CD4-positive, alpha-beta T cell treated with Interleukin-2 at 100 ng/mL for 4 hours (primary cell): ENCODE measurements around the gene STON1.
"Not testable (repeated sequence)": the region's sequence is repeated elsewhere in the genome, so short reads cannot be mapped to it uniquely, and the experiment has no call there.

Experiments
- DNase-seq: peaks from one replicate; pipeline ENCODE4 v3.0.0-alpha.2; 2020; ENCODE audit warnings: low spot score

The STON1 gene

DNA sequence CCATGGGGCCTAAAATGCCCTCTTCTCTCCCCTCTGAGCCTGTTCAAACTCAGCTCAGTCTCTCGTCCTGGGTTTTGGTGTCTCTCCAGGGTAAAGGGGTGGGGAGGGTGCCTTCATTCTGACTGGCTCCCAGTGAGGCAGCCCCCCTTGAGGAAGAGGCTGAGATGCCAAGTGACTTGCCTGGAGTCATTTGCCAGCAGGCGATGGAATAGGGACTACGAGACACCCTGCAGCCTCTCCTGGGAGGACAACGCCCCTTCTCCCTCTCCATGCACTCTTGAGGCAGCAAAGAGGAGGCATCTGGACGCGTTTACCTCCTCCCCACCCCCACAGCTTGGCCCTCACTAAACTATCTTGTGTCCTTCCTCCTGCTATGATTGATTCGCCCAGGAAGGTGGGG, 760 bp upstream of the STON1 start:
- no peak for DNase-seq

DNA sequence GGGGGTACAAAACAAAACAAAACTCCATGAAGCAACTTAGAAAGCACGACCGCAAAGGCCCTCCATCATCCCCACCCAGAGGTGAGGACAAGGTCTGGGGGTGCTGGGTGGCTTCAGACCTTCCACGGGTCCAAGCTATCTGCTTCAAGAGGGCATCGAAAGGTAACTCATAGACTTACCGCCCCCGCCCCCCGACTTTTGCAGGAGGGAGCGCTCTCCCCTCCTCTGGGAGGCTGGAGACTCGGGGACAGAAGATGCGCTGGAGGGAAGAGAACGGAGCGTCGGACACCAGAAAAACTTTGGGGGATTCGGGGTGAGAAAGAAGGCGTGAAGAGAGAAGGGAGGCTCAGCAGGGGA, 300 bp upstream of the STON1 start:
- no peak for DNase-seq

DNA sequence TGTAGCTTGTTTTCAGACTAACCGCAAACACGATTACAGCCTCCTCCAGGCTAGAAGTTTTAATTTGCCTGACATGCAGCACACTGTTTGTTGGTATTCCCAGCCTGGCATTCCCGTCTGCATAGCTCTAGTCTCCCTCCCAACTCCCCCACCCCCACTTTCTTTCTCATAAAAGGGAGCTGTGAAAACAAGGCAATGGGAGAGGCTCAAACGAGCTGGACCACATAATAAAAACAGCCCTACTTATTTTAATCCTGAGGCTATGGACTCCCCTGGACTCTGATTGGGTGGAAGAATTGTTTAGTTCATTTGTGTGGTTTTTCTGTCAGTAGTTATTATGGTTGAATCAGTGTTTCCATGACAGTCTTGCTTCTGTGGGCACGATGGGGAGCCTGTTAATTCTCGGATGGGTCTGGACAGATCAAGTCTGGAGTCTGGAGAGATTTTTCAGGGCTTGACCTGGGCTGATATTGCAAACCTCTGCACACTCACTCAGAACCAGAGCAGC, 1.2 kb downstream of the STON1 start:
- DNase-seq, result no peak

DNA sequence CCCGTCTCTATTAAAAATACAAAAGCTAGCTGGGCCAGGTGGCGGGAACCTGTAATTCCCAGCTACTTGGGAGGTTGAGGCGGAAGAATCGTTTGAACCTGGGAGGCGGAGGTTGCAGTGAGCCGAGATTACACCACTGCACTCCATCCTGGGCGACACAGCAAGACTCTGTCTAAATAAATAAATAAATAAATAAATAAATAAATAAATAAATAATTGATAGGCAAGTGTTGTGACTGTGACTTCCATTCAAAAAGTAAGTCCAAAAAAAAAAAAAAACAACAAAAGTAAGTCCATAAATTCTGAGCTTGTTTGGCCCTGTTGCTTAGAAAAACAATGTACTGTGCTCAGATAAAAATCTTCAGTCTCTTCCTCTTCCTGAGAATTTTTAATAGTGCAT, 2.2 kb downstream of the STON1 start:
- DNase-seq, result no peak

DNA sequence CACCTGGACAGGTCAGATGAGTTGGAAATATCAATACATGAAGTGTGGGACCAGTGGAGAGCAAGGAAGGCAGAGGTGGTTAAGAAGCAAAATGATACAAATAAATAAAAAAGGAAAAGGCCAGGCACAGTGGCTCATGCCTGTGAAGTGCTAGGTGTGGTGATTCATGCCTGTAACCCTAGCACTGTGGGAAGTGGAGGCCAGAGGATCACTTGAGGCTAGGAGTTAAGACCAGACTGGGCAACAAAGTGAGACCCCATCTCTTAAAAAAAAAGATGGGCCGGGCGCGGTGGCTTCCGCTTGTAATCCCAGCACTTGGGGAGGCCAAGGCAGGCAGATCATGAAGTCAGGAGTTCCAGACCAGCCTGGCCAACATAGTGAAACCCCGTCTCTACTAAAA, 2.9 kb downstream of the STON1 start:
- DNase-seq, result no peak

DNA sequence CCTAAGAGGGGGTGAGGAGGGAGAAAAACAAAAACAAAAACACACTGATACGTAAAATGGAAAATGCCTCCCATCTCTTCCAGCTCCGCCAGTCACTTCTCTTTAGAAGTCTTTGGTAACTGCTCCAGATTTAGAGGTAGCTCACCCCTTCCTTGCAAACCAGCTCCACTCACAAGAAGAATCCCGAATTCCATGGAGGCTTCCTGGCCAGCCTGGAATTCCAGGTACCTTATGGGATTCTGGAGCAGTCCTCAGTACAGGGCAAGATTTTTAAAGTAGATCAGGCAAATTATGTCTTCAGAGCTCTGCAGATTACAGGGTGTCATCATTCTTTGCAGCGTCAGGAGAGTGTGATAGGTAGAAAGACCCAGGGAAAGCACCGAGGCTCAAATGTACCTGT, 4.8 kb downstream of the STON1 start:
- no peak for DNase-seq

DNA sequence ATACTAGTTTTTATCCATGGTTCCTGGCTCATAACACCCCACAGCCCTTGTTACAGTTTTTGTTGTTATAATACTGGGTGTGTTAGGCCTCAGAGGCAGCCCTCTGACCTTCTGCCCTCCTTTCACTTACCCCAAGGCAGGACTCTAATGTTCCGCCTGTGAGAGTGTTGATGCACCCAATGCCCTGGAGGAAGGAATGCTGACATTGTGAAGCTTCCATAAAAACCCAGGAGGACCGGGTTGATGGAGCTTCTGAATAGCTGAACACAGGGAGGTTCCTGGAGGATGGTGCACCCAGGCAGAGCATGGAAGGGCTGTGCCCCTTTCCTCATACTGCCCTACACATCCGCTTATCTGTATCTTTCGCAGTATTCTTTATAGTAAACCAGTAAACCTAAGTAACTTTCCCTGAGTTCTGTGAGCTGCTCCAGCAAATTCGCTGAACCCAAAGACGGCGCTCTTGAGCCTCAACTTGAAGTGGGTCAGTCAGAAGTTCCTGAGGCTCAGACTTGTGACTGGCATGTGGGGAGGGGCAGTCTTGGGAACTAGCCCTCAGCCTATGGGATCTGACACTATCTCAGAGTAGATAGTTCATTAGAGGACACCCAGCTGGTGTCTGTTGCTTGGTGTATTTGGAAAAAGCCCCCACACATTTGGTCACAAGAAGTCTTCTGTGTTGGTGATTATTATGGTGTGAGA, 10.4 kb downstream of the STON1 start:
- no peak for DNase-seq

DNA sequence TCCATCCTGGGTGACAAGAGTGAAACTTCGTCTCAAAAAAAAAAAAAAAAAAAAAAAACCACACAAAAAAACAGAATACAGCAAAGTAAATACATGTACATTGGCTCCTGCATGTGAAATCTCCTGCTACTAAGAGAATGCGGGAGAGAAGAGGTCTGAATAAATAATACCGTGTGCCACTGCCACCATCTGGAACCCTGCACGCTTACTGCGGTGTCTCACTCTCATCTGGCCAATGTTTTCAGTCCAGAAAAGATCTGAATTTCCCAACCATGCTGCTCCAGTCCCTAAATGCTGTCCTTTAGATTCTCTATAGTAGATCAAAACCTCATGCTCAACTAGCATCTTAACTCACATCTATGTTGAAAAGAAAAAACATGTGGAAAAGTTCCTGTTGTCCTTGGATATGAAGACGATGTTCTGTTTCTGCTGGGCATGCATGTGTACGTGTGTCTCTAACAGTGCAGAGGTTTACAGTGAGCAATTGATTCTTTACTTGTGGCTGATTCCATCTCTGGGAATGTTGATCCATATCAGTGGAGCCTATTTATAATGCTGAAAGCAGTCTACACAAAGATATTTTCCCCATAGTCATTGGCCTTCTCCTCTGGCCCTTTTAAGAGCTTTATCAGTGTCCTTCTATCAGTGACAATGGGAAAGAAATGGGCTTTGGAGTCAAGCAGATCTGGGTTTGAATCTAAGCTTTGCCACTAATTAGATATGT, 11.9 kb downstream of the STON1 start:
- DNase-seq, result no peak

DNA sequence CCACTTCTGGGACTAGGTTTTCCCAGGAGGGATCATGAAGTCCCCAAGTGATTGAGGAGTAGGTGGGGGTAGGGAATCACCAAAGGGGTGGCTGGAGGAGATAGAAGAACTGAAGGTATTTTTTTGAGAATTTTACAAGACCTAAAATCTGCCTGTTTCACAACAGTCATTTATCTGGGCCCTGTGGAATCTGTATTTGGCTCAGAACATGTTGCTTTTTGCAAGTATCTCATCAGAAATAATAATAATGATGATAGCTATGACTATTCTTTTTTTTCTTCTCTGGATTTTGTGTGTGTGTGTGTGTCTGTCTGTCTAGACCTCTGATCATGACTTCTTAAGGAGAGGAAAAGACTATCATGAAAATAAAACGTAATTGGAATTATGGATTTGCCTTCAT, 13.9 kb downstream of the STON1 start:
- DNase-seq, result no peak

DNA sequence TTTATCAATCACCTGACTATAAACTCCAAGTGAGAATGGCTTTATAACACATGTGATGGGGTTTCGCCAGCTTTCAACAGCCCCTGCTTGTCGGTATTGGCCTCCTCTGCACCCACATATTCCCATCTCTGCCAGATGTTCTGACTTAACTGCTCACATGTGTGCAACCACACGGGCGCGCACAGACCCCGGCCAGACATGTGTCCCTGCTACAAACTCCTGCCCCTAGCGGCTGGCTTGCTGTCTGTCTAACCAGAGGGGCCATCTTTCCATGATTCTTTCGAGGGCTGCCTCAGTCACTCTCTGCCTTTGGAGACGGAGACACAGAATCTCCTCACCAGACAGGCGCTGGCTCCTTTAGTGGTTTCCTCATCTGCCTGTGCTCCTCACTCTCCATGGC, 15.3 kb downstream of the STON1 start:
- DNase-seq, result no peak

DNA sequence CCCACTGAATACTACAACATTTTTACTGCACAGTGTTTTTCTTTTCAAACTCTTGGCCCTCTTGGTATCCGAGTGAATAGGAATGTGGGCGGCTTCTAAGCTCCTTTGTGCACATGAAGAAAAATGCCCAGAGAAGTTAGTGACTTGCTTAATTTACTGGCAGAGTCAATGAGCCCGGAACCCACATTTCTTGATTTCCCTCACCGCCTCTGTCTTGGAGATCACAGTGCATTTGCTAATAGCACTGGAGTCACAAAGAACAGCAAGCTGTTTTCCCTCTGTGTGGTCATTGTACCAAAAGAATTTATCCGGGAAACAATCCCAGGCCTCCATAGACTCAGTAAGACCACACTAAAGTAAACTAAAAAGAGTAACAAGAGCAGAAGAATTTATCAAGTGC, 18.9 kb downstream of the STON1 start:
- DNase-seq, result no peak

DNA sequence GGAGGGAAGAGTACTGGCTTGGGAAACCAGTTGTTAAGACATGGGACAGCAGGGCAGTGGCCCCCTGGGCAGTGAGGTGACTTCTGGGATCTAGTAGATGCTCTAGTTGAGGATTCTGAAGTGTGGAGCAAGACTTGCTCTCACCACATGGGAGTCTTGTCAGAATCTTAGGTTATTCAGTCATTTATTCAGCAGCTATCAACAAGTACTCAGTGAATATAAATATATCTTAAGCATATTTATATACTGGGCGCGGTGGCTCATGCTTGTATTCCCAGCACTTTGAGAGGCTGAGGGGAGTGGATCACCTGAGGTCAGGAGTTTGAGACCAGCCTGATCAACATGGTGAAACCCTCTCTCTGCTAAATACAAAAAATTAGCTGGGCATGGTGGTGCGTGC, 20.0 kb downstream of the STON1 start:
- DNase-seq, result no peak

DNA sequence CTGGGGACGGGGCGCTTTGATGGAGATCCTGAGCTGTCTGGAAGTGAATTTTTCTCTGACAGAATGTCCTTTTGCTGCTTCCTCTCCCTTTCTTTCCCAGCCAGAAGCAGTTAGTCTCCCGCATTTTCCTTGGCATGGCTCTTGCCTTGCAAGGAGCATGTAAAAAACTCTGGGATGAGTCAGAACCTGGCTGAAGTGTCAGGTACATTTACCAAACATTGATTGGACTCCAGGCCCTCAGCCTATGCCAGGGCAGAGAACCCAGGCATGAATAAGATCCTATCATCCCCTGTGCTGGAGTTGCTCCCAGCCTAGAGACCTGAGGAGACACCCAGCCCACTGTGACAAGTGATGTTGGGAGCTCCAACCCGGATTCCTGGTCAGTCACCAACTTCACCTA, 21.6 kb downstream of the STON1 start:
- DNase-seq, result no peak

DNA sequence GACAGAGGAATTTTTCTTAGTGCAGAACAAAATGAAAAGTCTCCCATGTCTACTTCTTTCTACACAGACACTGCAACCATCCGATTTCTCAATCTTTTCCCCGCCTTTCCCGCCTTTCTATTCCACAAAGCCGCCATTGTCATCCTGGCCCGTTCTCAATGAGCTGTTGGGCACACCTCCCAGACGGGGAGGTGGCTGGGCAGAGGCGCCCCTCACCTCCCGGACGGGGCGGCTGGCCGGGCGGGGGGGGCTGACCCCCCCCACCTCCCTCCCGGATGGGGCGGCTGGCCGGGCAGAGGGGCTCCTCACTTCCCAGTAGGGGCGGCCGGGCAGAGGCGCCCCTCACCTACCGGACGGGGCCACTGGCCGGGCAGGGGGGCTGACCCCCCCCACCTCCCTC, 25.1 kb downstream of the STON1 start:
- DNase-seq, result not testable (repeated sequence)

DNA sequence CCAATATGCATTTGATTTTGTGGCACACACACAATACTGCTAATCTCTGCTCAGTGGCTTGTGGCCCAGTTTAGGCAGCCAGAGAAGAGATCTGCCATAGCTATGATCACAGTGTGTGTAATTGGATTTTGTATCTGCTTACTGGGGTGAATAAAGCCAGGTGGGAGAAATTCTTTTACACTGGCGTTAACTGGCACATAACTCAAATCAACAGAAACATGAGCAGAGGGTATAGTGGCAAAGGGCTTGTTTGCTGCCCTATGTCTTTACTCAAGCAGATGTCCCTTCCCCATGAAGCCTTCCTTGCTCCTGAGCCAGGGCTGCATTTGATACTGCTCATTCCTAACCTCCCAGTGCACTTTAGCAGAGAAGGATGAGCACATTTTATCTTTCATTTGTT, 28.5 kb downstream of the STON1 start:
- no peak for DNase-seq

DNA sequence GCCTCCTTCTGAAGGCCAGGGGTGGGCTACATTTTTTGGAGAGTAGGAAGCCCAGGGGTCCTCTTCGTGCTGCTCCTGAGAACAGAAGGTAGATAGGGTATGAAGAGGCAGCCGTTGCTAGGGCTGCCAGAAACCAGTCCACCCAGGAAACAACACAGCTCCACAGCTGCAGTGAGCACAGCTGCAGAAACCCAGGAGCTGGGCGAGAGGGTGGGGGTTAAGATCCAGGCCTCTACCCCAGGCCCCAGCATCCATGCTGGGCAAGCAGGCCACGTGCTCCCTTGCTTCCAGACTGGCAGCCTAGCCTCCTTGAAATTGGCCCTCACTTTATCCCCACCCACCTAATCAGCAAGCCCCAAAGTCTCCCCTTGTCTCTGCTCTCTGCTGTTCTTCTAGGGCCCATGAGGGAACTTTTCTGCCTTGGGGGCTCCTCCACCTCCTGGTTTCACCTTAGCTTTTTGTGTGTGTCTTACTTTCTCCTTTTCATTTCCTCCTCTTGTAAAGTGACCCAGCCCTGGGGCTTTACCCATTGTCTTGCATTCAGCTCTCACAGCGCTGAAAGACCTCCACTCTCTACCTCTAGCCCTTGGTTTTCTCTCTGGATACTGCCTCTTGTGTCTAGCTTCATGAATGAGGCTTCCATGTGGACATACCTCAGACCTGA, 30.7 kb downstream of the STON1 start:
- no peak for DNase-seq

DNA sequence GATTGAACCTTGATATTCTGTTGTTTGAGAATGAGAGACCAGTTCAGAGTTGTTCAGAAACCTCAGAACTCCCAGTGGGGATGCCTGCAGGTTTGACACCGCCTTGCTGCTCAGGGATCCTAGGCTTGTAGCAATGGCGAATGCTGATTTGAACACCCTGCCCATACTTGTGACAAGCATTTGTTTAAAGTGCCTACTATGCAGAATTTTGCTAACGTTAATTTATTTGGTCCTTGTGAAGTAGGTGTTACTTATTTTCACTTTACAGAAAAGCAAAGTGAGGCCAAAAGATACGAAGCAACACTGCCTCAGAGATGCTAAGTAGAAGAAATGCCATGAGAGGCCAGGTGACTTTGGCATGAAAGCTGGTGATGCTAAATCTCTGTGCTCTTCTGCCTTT, 32.3 kb downstream of the STON1 start:
- DNase-seq, result no peak

DNA sequence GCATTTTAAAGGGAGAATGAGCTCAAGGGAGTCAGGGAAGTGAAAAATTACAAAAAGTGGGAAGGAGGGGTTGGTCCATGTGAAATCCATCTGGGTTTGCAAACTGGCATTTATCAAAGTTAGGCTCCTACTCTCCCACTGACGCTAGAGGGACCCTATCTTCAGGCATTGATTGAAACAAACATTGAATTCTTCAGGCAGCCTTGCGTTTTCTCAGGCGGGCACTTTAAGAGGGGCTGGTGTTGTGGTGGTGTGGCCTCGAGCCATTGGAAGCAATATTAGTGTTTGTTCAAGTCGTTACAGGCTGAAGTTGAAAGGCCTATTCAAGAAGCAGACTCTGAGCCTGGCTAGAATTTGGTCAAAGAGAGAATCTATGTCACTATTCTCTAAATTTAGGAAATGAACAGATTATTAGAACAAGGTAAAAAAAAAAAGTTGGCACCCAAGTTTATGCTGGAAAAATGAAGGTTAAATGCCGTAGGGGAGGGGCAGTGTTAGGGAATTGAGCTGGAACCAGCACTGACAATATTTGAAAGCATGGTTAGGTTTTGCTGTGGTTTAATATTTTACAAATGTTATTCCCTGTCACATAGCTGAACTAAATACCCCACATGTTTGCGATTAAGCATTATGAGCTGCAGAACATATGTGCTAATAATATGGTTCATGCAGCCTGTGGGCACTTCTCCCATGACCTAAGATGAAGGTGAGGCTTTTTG, 36.8 kb downstream of the STON1 start:
- DNase-seq, result no peak

DNA sequence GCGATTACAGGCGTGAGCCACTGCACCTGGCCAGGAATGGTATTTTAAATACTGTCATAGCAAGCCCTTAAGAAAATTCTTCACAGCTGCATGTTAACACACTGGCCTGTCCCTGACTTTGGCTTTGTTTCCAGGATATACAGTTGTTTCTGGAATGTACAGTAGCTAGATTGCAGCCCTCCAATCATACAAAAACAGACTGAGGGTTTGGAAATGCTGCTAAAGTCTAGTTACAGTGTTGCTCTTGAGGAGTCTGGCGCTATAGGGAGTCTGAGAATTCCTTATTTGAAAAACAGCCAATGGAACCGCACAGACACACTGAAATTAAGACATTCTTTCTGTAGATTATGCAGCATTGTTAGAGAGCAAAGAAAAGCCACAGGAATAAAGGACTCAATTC, 37.7 kb downstream of the STON1 start:
- DNase-seq, result no peak

DNA sequence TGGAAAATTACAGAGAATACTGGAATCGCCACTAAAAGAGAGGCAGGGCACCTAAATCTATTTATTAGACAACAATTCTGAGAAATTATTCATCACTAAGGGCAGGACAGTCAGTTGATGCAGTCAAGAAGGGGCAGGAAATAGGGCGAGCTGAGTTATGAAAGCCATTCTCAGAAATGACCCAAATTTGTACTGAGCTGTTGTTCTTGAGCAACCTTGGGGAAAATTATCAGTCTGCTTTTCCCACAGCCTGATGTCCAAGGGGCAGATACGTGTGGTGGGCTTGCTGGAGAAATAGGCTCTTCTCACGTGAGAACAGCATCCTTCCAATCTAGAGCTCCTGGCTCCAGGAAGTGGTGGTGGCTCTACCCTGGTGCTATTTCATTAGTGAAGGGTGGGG, 38.6 kb downstream of the STON1 start:
- DNase-seq, result no peak

DNA sequence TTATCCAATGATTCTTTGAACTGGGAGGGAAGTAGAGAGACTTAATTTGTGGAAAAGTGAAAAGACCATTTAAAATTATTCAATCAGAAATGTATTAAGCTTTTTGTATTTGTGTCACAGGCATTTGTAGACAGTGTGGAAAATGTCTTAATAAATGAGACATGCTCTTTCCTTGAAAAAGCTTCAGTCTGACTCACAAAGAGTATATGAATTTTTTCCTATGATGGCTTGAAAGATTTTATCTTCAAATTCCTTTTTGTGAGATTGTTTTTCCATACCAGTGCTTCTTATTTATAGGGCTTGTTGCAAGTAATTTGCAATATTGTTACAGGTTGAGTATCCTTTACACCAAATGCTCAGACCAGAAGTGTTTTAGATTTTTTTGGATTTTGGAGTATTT, 39.5 kb downstream of the STON1 start:
- no peak for DNase-seq

DNA sequence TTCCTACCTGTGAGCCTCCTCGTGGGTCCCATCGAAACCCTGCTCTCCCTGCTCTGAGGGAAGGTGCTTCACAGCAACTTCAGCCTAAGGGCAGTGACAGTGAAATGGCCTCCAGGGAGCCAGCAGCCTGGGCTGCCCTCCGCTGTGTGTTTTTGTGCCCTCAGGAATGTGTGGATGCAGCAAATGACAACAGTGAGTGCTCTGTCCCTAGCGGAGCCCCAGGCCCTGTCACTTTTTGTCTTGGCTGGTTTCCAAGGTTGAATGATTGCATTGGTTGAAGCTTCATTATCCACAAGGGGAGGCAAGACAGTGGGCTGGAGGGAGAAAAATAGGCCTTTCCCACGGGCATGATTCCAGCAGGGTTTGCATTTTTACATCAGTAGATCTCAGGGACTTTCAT, 42.9 kb downstream of the STON1 start:
- no peak for DNase-seq
